Stimulated activated naive CD4-positive, alpha-beta T cell (primary cell): ENCODE measurements around the gene SMIM5.
"Not testable (repeated sequence)": the region's sequence is repeated elsewhere in the genome, so short reads cannot be mapped to it uniquely, and the experiment has no call there.

ENCODE experiments used
- DNase-seq, 6 experiments: peaks; one replicate each; lab custom pipeline; 2025; lab: John Stamatoyannopoulos, UW

SMIM5 gene, protein sequence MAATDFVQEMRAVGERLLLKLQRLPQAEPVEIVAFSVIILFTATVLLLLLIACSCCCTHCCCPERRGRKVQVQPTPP

DNA sequence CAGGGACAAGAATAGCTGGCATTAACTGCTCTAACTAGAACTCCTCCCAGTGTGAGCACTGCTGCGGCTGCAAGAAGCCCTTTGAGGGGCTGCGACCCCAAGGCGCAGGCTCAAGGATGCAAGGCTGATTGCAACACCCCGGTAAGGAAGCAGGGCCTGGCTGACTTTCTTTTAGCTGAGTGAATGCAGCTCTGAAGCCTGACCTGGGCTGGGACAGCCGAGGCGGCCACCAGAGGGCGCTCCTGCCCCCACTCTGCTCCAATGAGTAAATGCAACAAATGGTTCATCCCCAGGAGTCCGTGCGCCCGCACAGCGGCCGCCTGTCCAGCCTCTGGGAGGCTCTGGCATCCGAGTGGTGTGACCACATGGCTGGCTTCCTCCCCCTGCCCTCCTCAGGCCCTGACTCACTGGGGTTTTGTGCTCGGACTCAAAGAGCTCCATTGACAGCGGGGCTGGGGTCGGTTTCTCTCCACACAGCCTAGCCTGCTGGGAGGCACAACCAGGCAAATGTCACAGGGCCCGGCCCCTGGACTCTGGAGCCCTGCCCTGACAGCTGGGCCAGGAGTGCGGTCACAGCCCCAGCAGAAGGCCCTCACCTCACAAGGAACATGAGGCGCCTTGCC, at the start of gene SMIM5:
Gene SMIM5 (plus strand): TSS at position 572 of the 623 bp plus-strand sequence. CDS start 6,768 bp downstream, outside the sequence.
- DNase-seq, result peak; percentile 47 to 86 (median 74)

DNA sequence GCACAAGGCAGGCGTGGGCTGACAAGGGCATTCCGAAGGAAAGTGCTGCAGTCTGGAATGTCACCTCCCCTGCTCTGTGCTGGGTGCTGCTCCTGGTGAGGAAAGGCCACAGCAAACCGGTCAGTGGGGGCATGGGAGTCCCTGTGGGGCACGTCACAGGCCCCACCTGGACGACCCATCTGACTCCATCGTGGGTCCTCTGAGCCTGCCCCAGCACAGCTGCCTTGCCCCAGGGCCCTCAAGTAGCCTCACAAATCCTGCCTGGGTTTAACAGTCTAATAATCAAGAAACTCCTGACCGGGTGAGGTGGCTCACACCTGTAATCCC, 48.4 kb upstream of the SMIM5 start:
- DNase-seq, result no peak

DNA sequence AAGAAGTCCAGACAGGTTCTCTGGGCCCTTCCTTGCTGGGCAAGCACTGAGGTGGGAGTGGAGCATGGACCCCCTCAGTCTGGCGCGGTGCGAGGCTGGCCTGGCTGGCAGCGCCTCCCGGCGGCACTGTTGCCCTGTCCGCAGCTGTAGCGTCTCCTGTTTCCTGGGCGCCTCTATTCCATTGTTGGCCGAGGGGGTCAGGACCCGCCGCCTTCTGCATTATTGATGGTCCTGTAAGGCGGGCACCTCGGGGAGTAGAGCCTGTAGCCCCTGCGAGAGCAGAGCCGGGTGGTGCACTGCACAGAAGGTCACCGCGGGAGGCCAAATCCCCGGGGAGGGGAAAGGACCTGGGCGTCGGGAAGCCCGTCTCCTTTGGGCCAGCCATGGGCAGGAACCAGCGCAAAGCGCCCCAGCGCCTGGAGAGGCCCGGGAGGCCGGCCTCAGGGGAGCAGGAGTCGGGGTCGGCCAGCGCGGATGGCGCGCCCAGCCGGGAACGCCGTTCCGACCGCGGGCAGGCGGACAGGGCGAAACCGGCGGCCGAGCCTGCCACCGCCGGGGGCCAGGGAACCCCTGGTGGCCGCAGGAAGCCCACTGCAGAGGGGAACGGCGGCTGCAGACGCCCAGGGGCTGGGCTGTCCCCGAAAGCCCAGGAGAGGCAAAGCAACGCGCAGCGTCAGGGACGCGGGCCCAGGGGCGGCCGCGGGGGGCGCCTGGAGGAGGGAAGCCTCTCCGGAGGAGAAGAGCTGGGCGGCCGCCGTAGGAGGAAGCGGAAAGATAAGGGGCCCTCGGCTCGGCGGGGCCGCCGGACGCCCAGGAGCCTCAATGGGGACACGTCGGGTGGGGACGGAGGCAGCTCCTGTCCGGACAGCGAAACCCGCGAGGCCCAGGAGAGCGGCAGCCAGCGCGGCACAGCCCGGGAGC, 45.3 kb upstream of the SMIM5 start, which contains the start of gene MYO15B:
Gene MYO15B (plus strand): TSS at position 126 of the 921 bp plus-strand sequence. CDS start 258 bp downstream, at position 384.
- DNase-seq, result peak; percentile 41 to 67 (median 61)

DNA sequence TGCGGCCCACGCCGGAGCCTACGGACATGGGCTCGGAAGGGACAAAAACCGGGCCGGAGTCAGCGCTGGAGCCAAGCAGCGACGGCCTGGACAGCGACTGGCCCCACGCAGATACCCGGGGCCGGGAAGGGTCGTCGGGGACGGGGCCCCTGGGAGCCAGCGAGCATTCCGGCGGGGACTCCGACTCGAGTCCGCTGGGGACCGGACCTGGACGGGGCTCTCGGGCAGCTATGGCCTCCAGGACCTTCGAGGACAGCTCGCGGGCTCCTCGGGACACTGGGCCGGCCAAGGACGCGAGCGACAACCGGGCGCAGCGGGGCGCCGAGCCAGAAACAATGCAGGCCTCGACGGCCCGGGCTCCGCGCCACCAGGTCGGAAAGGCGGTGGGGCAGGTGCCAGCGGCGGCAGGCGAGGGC, 44.6 kb upstream of the SMIM5 start:
- DNase-seq, result peak in 1 of 6 experiments; percentile 43

DNA sequence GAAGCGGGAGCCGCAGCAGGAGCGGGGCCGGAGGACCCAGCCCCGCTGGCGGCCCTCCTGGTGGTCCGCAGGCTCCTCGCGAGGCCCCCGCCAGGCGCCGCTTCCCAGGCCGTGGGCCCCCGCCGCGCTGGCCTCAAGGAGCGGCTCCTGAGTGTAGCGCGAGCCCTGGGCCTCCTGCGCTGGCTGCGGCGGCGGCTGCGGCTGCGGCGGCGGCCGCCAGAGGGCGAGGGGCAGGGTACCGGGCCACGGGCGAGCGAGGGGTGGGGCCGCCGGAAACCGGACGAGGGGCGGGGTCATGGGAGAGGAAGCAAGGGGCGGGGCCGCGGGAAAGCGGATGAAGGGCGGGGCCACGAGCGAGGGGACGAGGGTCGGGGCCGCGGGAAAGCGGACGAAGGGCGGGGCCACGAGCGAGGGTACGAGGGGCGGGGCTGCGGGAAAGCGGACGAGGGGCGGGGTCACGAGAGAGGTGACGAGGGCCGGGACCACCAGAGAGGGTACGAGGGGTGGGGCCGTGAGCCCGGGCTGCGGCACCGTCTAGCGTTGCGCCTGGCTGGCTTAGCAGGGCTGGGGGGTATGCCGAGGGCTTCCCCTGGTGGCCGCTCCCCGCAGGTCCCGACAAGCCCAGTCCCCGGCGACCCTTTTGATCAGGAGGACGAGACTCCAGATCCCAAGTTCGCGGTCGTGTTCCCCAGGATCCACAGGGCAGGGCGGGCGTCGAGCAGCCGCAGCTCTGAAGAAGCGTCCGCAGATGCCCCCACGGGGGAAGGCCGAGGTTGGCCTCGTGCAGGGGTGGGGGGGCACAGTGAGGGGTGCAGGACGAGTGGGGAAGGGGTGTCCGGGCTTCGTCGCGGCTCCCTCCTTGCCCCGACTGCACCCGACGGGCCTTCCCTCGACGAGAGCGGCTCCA, 44.0 kb upstream of the SMIM5 start:
- DNase-seq, result peak; percentile 81 to 95 (median 94)

DNA sequence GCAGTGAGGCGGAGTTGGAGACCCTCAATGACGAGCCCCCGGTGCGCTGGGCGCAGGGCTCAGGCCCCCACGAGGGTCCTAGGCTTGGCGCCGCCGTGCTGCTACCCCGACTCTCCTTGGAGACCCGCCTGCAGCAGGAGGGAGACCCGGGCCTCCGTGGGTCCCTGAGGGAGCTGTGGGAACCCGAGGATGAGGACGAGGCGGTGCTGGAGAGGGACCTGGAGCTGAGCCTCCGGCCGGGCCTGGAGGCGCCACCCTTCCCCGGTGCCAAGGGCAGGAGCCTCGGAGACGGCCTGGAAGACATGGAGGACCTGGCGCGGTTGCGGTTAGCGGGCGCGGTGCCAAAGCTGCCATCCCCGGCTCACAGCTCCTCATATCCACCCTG, 43.3 kb upstream of the SMIM5 start:
- no peak for DNase-seq

DNA sequence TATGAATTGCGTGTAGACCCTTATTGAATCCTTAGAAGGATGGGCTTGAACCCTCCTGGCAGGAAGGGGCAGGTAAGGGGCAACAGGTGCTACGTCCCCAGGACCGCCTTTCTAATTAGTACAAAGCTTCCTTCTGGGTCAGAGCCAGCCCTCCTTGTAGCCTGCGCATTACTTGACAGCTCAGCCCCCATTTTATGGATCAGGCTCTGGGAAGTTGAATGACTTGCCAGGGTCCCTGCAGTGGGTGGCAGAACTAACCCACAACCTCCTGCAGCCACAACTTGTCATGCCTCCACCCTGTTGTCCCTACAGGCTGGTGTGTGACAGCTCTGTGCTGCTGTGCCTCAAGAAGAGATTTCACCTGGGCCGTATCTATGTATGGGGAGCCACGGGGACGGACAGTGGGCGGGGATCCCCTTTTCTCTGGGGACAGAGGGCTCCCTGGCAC, 42.9 kb upstream of the SMIM5 start:
- no peak for DNase-seq

DNA sequence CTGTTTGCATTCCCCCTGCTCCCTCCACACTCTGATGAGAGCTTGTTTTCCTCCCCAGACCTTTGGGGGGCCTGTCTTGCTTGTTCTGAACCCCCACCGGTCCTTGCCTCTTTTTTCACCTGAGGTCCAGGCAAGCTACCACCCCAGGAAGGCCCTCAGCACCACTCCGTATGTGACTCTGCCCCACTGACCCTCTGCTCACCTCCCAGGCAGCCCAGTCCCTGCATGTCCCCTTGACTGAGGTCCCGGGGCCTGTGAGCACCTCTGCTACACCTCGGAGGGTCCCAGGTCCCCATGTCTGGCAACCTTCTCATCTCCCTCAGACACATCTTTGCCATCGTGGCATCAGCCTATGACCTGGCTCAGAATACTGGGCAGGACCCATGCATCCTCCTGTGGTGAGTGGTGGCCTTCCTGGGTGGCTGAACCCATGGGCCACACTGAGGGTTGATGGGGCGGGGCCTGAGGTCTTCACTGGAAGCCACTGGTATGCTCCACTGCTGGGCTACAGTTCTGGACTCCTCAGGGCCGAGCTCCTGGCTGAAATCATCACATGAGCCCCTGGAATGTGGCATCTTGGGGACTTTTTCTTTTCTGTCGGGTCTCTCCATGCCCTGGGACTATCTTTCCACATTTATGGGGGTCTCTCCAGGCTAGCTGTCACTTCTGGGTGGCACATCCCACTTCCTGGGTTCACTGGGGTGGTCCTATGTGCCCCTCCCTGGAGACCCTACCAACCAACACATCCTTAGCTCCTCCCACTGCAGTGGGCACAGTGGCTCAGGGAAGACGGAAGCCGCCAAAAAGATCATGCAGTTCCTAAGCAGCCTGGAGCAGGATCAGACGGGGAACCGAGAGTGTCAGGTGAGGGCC, 42.1 kb upstream of the SMIM5 start:
- no peak for DNase-seq

DNA sequence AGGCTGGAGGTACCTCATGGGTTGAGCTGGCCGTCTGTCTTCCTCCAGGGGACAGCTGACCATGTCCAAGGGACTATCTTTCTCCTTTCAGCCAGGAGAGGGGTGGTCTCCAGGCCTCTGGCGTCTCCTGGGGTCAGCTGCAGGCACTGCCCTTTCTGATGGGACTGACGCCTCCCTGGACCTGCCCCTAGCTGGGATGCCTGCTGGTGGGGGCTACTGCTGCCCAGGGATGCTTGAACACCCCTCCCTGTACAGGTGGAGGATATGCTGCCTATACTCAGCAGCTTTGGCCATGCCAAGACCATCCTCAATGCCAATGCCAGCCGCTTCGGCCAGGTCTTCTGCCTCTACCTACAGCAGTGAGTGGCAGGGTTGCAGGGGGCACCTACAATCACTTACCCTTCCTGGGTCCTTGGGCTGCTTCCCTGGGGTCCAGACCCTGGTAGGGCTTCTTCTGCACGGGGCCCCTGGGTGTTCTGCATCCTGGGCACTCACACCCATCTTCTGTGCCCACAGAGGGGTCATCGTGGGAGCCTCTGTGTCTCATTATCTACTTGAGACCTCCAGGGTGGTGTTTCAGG, 41.4 kb upstream of the SMIM5 start:
- no peak for DNase-seq

DNA sequence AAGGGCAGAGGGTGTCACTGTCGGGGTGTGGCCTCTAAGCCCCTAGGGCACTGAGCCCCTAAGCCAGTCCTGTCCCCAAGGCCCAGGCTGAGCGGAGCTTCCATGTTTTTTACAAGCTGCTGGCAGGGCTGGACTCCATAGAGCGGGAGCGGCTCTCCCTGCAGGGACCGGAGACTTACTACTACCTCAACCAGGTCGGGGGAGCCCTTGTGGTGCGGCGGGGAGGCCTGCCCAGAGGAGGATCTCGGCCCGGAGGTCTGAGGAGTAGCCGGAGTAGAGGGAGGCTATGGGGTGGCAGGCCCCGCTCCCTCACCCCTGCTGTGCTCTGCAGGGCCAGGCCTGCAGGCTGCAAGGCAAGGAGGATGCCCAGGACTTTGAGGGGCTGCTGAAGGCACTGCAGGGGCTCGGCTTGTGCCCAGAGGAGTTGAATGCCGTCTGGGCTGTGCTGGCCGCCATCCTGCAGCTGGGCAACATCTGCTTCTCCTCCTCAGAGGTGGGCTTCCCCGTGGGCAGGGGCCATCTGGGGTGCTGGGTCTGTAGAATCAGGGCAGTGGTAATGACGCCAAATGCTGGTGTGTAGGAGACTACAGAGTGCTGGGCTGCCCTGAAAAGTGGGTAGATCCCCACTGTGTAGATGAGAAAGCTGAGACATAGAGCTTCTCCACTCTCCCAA, 40.8 kb upstream of the SMIM5 start:
- DNase-seq, result no peak

DNA sequence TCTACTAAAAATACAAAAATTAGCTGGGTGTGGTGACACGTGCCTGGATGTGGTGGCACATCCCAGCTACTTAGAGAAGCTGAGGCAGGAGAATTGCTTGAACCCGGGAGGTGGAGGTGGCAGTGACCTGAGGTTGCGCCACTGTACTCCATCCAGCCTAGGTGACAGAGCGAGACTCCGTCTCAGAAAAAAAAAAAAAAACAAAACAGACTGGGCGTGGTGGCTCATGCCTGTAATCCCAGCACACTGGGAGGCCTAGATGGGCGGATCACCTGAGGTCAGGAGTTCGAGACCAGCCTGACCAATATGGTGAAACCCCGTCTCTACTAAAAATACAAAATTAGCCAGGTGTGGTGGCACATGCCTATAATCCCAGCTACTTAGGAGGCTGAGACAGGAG, 39.8 kb upstream of the SMIM5 start:
- not testable (repeated sequence) for DNase-seq

DNA sequence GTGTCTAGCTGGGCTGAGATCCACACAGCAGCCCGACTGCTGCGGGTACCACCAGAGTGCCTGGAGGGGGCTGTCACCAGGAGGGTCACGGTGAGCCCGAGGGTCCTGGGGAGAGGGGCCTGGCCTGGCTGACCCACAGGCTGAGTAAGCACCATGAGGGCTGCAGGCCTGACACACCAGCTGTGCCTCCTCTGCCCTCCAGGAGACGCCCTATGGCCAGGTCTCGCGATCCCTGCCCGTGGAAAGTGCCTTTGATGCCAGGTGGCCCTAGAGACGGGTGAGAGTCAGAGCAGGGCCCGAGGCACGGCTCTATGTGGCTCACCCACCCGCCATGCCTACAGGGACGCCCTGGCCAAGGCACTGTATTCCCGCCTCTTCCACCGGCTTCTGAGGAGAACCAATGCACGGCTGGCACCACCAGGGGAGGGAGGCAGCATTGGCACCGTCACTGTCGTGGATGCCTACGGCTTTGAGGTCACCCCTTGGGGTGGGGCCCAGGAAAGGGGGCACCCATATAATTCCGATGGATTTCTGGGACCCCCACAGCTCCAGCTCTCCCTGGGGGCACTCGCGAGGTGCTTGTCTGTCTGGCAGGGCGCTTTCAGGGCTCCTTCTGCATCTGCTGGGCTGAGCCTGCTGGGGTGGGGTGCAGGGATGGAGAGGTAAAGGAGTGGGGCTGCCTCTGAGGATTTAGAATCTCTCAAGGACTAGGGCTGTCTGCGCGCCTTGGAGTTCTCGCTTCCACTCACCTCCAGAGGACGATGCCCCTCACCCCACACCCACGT, 38.5 kb upstream of the SMIM5 start:
- DNase-seq, result no peak

DNA sequence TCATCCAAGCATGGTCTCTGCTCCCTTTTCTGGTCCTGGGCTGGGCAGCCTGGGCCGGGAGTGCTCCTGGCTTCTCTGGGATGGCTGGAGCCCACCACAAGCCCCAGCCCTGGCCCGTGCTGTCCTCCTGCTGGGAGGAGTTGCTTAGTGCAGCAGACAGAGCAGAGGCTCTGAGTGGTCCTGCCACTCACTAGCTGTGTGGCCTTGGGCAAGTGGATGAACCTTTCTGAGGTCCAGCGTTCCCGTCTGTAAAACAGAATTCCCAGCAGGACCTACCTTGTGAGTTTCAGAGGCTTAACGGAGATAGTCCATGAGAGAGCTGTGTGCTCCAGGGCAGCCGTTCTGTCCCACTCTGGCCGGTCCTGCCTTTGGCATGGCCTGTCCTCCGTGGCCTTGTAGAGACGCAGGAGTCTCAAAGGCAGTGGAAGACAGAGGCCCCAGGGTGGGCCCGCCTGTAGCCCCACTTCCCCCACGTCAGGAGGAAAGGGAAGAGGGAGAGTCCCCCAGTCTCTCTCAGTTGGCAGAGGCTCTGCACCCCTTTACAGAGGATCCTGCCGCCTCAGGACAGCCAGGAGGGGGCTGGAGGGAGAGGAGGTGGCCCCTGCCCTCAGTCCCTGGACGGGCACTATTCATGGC, 37.8 kb upstream of the SMIM5 start:
- DNase-seq, result no peak

DNA sequence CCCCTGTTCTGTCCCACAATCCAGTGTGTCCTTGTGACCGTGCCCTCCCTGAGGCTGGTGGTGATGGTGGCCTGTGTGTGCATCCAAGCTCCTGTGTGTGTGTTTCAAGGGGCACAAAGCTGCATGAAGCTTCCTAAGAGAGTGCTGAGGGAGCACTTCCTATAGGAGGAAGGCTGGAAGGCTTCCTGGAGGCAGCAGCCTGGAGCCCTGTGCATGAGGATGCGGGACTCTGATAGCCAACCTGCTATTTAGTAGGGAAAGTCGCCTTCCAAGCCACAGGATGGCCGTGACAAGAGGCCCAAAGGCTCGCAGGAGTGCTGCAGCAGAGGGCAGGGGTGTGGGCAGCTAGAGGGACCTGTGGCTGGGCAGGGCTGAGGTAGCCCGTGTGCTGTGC, 37.3 kb upstream of the SMIM5 start:
- DNase-seq, result no peak

DNA sequence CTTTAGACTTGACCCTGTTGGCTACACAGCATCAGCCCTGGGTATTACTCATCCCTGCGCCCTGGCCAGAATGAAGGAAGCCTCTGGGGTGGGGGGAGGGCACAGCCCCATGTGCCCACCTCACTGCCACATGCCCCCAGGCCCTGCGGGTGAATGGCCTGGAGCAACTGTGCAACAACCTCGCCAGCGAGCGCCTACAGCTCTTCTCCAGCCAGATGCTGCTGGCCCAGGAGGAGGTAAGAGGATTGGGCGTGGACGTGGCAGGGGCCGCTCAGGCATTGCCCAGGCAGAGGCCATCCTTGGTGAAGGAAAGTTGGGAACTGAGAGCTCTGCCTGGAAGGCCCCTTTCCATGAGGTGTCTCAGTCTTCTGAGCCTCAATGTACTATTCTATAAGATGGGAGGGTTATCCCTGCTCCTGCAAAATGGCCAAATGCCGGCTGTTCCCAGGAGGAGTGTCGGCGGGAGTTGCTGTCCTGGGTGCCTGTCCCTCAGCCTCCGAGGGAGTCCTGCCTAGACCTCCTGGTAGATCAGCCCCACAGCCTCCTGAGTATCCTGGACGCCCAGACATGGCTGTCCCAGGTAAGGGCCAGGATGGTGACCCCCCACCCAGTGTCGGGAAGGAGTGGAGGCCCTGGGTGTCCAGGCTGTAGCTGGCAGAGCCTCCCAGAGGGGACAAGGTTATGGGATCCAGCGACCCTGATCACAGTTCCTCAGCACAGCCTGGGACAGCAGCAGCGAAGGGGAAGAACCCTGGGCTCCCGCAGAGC, 36.7 kb upstream of the SMIM5 start:
- DNase-seq, result no peak

DNA sequence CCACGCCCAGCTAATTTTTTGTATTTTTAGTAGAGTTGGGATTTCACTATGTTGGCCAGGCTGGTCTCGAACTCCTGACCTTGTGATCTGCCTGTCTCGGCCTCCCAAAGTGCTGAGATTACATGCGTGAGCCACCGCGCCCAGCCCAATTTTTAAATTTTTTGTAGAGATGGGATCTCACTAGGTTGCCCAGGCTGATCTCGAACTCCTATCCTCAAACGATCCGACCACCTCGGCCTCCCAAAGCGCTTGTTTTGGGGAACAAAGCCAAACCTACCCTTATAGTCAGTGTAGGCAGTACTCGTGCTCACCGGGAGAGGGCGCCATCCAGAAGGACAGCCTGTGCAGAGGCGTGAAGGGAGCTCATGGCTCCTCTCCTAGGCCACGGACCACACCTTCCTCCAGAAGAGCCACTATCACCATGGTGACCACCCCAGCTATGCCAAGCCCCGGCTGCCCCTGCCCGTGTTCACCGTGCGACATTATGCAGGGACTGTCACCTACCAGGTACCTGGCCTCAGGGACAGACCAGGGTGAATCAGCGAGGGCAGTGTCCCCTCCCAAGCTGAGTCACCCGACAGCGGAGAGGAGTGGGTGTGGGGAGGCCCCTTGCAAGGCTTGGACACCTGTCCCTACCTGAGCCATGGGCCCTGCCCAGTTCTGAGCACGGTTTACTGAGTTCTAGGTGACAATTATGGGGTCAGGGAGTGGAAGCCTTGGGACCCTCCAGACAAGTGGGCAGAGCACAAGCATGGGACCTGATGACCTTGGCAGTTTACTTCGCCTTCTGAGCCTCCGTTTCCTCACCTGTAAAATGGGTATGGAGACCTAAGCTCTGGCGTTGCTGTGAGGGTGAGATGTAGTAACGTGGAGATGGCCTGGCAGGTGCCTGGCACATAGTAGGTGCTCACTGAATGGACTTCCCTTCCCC, 31.9 kb upstream of the SMIM5 start:
- DNase-seq, result peak in 5 of 6 experiments; percentile 23 to 48 (median 45)

DNA sequence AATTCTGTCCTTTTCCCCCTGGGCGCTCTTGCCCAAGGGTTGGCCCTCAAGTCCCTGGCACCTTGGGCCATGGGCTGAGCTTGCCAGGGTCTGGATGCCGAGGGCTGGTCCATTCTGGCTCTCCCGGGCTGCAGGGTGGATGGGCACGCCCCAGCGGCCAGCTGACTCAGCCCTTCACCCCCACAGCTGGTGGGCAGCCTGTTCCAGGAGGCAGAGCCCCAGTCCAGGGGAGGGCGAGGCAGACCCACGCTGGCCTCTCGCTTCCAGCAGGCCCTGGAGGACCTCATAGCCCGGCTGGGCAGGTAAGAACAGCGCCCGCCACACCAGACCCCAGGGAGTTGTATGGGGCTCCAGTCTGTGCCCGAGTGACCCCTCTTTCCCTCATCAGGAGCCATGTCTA, 30.6 kb upstream of the SMIM5 start:
- DNase-seq, result no peak
